HS-5 (cell line): ENCODE results near the gene TMEM11.

Experiments used
- DNase-seq: peaks from one replicate; pipeline ENCODE4 v3.0.0-alpha.2; 2012; ENCODE audit warnings: low read depth

TMEM11 gene

GRCh38 chr17:21160401-21160800 lies 53.6 kb downstream of the TMEM11 start:
- no peak for DNase-seq

- no peak for DNase-seq
Measured at GRCh38 chr17:21157586-21158370, 56.2 kb downstream of the TMEM11 start.

DNA sequence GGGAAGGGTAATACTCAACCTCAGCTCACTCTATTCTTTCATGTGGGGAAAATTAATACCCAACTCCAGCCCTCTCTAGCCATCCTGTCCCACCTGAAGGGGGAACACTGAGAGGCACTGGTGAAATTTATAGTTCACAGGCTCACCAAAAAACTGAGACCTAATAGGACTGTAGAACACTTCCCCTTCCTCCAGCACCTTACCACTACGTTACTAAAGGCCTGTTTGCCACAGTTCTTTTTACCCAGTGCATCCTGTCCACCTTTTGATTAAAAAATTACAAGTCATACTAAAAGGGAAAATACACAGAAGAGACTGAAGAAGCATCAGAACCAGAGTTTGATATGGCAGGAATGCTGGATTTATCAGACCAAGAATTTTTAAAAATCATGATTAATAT lies 61.2 kb downstream of the TMEM11 start:
- no peak for DNase-seq

DNA sequence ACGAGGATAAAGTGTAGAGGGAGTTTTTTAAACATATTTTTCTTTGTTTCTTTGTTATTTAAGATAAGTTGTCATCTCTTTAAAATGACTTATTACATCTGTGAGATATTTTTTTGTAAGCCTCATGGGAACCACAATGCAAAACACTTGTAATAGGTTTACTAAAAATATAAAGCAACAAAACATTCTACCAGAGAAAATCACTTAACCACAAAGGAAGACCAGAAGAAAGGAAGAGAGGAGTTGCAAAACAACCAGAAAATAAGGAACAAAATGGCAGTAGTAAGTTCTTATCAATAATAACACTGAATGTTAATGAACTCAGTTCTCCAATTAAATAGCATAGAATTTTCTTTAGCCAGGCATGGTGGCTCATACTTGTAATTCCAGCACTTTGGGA lies 64.3 kb downstream of the TMEM11 start:
- no peak for DNase-seq
